NCI-H460 (cell line): Measurements from ENCODE around the gene NUDC. TPM values are rescaled to one million over a fixed set of nuclear protein-coding genes. Genes with fewer than 3 reads are reported as not detected.
"Not testable (repeated sequence)": the region's sequence is repeated elsewhere in the genome, so short reads cannot be mapped to it uniquely, and the experiment has no call there.

ENCODE experiments used
- DNase-seq: peaks from one replicate; pipeline ENCODE4 v3.0.0-alpha.2; 2016; ENCODE audit warnings: low read depth; ENCODE audit errors: extremely low read depth
- total RNA-seq: library from RNA; depleted of rRNA; stranded (reverse); fragments of >200 nt; shearing (Covaris generic); gene quantifications from 2 replicates; pipeline ENCODE4 v1.2.3, GENCODE V29; 2014; rRNA removed

The NUDC gene
- total RNA-seq, 1 experiment from 2014 or later: 60.1 TPM

DNA sequence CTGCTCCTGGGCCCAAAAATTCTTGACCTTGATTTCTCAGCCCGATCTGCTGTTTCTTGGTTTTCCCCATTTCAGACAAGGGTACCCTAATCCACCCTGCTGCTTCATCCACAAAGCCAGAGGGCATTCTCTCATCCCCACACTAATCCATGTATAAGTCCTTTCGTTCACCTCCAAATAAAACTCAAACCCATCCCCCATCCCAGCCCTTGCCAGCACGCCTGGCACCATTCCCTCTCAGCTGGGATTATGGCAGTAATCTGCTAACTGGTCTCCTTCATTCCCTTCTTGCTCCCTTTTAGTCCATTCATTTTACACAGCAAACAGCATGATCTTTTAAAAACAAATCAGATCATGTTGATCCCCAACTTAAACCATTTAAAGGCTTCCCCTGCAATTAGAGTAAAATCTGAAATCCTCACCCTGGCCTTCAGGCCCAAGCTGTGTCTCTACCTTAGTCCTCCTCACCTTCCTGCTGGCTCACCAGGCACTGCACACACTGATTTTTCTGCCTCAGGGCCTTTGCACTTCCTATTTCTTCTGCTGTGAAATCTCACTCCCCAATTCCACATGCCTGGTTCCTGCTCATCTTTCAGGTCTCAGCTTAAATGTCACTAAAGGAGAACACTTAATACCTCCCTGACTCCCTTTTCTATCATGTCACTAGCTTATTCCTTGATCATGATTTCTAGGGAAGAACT, 59.8 kb downstream of the NUDC start:
- no peak for DNase-seq

DNA sequence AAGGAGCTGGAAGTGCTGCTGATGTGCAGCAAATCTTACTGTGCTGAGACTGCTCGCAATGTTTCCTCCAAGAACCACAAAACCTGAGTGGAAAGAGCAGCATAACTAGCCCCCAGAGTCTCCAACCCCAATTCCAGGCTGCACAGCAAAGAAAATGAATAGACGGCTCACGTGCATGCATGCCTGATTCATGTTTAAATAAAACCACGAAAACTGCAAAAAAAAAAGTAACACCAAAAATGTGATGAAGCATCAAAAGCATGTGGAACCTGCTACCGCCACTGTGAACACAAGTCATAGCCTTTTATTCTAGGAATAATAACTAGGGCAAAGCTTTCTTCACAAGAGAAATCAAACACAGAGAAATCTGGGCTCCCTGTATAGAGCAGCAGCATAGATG, 62.3 kb downstream of the NUDC start:
- no peak for DNase-seq

DNA sequence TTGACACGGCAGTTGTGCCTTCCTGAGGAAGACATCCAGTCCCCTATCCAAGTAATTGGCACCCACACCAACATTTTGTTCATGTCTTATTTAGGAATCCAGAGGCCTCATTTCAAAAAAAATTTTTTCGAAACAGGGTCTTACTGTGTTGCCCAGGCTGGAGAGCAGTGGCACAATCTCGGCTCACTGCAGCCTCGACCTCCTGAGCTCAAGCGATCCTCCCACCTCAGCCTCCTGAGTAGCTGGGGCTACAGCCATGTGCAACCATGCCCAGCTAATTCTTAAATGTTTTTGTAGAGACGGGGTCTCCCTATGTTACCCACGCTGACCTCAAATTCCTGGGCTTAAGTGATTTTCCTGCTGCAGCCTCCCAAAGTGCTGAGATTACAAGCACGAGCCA, 62.7 kb downstream of the NUDC start:
- DNase-seq: no peak

DNA sequence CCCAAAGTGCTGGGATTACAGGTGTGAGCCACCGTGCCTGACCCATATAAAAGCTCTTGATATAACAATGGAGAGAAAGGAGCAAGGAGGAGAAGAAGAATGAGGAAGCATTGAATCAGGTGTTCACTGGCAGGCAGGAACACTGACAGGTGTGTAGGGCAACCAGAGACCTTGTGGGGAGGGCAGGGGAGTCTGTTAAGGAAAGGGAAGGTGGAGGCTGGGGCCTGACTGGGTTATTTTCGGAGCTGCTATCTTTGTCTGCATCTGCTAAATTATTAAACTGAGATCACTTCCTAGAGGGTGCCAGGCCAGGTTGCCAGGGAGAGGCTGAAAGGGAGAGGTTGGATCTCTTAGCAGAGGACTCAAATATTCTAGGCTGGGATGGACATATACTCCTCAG, 65.1 kb downstream of the NUDC start:
- no peak for DNase-seq

DNA sequence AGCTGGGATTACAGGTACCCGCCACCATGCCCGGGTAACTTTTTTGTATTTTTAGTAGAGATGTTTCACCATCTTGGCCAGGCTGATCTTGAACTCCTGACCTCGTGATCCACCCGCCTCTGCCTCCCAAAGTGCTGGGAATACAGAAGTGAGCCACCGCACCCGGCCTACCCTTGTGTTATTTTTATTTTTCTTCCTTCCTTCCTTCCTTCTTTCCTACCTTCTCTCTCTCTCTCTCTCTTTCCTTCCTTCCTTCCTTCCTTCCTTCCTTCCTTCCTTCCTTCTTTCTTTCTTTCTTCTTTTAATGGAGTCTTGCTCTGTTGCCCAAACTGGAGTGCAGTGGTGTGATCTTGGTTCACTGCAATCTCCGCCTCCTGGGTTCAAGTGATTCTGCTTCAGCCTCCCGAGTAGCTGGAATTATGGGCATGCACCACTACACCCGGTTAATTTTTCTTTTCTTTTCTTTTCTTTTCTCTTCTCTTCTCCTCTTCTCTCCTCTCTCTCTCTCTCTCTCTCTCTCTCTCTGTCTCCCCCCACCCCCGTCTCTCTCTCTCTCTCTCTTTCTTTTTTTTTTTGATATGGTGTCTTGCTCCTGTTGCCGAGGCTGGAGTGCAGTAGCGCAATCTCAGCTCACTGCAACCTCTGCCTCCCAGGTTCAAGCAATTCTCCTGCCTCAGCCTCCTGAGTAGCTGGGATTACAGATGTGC, 68.0 kb downstream of the NUDC start:
- DNase-seq: not testable (repeated sequence)

DNA sequence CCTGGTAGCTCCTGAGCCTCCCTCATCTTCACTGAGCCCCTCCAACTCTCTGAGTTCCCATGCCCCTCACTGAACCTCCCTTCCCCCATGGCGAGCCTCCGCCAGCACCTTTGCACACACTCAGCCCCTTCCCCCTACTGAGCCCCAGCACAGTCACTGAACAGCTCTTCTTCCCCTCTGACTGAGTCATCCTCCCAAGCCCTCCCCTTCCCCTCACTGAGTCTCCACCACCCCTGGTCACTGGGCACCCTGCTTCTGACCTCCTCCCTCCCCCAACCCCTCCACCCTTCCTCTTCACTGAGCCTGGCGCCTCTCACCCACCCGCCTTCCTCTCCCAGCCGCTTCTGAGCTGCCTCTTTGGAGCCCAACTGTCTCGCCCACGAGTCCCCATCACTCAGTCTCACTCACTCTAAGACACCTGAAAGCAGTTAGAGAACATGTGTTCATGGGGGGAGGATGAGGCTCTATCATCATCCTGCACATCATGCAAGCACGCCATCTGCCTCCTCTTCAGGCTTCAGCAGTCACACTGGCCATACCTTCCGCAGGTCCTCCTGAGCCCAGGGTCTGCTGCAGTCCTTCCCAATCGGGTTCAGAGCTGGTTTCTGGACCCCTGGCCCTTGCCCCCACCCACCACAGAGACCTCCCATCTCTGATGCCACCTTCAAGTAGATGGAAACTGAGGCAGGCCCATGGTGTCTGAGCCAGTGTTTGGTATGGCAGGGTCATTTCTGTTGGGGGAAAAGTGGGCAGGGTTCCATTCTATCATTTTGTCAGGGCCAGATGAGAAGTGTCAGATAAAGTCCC, 70.0 kb downstream of the NUDC start:
- DNase-seq: no peak

DNA sequence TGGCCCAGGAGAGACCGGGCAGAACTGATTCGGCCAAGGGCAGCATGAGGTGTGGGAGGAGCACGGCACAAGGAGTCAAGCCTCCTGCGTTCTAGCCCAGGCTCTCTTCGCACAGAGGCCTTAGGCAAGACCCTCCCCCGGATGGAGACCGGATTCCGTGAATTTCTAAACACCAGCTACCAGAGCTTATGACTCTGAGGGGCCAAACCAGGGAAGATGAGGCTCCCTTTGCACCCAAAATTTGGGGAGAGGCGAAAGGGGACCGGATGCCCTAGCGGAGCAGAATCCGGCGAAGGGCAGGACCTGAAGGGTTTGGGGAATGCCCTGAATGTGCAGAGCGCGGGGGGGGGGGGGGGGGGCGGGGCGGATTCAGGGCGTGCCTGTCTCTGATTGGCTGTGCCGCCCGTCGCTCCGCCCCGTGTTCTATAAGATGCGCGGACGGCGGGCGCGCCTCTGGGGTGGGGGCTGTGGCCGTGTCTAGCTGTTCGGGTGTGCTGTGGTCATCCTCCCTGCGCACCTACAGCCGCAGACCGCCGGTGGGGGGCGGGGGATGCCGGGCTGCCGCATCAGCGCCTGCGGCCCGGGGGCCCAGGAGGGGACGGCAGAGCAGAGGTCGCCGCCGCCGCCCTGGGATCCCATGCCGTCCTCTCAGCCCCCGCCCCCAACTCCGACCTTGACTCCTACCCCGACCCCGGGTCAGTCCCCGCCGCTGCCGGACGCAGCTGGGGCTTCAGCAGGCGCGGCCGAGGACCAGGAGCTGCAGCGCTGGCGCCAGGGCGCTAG, 71.9 kb downstream of the NUDC start, which contains the start of gene TRNP1:
Gene TRNP1 (plus strand): TSS at position 456 of the 783 bp plus-strand sequence. CDS start 95 bp downstream, at position 551.
- DNase-seq: peak; percentile 47

DNA sequence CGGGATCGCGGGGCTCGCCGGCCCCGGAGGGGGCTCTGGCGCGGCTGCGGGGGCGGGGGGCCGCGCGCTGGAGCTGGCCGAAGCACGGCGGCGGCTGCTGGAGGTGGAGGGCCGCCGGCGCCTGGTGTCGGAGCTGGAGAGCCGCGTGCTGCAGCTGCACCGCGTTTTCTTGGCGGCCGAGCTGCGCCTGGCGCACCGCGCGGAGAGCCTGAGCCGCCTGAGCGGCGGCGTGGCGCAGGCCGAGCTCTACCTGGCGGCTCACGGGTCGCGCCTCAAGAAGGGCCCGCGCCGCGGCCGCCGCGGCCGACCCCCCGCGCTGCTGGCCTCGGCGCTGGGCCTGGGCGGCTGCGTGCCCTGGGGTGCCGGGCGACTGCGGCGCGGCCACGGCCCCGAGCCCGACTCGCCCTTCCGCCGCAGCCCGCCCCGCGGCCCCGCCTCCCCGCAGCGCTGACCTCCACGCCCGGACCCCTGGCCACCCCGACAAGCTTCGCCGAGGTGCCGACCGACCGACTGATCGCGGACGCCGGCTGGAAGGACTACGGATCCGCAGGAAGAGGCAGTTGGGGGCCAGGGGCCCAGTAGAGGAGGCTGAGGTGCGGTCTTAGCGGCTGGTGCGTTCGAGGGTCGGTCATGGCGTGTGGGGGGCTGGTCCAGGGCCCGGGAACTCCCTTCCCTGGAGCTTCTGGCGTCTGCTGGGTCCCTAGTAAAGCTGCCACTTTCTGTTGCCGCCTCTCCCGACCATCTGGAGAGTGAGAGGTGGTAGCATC, 72.7 kb downstream of the NUDC start:
- no peak for DNase-seq

DNA sequence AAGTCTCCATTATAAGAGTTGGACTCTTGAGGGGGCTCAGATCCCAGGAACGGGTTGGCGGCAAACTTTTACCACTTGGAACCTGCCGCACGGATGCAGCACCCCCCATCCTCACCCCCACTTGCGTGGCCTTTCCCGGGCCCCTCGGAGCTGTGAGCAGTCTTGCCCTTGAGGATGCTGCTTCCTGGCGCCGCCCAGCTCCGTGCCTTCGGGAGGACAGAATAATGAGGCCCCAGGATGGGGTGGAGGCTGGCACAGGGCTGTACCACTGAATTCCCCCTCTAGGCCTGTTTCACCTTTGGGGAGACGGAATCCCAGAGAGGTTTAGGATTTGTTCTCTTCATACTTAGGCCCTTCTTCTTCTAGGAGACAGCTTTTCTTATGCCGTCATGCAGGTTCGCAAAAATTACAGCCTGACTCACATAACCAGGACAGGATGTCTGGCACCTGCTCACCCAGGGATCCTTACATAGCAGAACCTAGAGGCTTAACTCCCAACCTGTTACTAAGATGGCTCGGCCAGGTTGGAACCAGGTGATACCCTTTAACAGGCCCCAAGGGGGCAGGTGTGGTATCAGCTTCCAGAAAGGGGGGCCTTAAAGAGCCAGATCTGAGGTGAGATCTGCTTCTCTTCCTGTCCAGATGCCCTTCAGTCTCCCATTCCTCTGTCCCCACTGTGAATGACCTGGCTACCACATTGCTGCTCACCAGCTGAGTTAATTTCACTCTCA, 73.4 kb downstream of the NUDC start:
- no peak for DNase-seq

DNA sequence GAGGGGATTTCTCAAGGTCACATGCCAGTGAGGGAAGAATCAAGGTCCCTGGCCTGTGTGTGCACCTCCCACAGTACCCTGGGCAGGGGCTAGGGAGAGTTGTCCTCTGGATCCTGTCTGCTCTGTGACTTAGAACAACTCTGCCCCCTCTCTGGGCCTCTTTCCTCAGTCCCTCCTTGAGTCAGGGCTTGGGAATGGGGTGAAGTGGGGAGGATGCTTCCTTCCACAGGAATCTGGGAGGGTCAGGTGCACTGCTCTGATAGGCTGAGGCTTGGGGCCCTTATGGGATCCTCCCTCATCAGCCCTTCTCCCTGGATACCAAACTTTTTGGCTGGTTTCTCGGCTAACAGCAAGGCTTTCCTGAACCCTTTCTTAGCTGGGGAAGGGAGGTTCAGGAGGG, 74.5 kb downstream of the NUDC start:
- no peak for DNase-seq

Other genes starting within 250 kb of the NUDC start
- 16.5 and 17.6 TPM in 2 replicates for gene ARID1A, start 225.7 kb upstream of the NUDC start, total RNA-seq
- 13.6 and 14.0 TPM in 2 replicates for gene PIGV, start 133.8 kb upstream of the NUDC start, total RNA-seq
- 12.5 and 15.2 TPM in 2 replicates for gene ZDHHC18, start 95.1 kb upstream of the NUDC start, total RNA-seq
- 21.7 and 23.1 TPM in 2 replicates for gene SFN, start 58.6 kb upstream of the NUDC start, total RNA-seq
- 13.5 and 19.5 TPM in 2 replicates for gene GPN2, start 31.5 kb upstream of the NUDC start, total RNA-seq
- 6.7 and 7.5 TPM in 2 replicates for gene GPATCH3, start 21.3 kb upstream of the NUDC start, total RNA-seq
- gene NR0B2, start 7.8 kb upstream of the NUDC start, total RNA-seq: not detected in 2 replicates
- not detected in 2 replicates for gene KDF1, start 38.7 kb downstream of the NUDC start, total RNA-seq
- 1.1 and 2.1 TPM in 2 replicates for gene TRNP1, start 71.9 kb downstream of the NUDC start, total RNA-seq
- gene TENT5B, start 91.1 kb downstream of the NUDC start, total RNA-seq: 0.07 TPM in 1 of 2 replicates, not detected in the other
- gene SLC9A1, start 233.4 kb downstream of the NUDC start, total RNA-seq: 16.6 and 20.1 TPM in 2 replicates